ENCODE results near the gene COL23A1.
"Not testable (repeated sequence)": the region's sequence is repeated elsewhere in the genome, so short reads cannot be mapped to it uniquely, and the experiment has no call there.

Gene COL23A1

DNA sequence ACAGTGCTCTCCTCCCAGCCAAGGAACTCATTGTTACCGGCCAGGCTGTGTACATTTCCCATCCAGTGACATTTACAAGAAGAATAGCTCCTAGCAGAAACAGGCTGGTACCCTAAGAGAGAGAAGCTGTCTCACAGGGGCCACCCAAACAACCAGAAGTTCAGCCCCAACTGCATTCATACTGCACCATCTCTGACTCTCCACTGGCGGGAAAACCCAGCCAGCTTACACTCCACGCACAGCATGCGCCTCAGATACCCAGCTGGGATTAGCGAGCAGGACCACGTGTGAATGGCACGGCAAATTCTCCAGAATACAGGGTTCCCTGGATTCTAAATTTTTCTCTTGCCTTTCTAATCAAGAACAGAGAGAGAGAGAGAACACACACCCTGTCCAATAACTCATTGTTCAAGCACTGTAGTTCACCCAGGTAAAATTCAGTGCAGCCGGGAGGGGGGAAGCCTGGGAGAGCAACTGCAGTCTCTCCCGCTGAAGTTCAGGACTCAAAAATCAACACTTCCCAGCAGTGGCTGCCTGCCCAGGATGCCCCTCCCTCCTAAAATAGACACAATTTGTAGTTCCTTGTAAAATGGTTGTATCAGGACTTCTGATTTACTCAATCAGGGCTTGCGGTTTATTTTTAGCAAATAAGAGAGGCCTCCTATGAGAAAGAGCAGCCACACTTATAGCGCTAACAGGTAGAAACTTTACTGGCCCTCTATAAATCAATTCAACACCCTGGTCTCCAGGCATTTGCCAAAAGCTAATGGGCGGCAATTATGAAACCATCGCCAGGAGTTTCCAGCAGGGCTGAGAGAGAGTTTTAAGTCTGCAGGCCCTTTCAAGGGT, 2.2 kb downstream of the COL23A1 start:
- DNase-seq, result no peak

DNA sequence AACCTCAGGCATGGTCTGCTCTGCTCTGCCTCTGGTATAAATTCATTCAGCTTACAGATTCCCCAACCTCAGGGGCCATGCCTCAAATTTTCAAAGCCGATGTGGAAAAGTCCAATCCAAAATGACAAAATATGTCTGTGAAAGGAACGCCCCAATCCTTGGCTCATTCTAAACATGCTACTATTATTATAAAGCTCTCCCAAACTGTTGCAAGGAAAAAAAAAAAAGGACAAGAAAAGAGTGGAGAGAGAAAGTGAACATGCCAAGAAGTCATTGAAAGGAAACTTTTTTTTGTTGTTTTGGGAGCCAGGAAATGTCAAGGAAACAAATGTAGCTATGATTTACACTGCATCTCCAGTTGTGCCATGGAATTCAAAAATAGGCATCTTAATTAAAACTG, 3.8 kb downstream of the COL23A1 start:
- no peak for DNase-seq

DNA sequence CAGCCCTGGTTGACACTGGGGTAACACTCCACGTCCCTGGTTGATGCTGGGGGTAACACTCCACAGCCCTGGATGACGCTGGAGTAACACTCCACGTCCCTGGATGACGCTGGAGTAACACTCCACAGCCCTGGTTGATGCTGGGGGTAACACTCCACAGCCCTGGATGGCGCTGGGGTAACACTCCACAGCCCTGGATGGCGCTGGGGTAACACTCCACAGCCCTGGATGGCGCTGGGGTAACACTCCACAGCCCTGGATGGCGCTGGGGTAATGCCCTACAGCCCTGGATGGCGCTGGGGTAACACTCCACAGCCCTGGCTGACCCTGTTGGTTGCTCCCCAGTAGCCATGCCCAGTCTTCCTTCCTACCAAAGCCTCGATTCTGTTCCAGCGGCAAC, 4.8 kb downstream of the COL23A1 start:
- not testable (repeated sequence) for DNase-seq

DNA sequence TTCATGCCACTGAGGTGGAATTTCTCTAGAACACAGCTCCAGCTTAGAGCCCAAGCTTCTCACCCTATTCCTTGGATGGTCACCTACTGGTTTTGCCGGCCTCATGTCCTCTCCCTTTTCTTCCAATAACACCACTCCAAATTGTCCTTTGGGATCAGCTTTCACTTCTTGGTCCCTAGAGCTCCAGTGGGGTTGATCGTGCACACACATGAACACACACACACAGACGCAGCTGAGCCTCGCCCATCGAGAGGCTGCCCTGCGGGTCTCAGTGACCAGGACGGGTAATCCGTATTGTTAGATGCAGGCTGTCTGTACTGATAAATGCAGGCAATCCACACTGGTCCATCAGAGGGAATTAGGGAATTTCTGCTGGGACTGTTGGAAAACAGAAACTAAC, 6.9 kb downstream of the COL23A1 start:
- no peak for DNase-seq

DNA sequence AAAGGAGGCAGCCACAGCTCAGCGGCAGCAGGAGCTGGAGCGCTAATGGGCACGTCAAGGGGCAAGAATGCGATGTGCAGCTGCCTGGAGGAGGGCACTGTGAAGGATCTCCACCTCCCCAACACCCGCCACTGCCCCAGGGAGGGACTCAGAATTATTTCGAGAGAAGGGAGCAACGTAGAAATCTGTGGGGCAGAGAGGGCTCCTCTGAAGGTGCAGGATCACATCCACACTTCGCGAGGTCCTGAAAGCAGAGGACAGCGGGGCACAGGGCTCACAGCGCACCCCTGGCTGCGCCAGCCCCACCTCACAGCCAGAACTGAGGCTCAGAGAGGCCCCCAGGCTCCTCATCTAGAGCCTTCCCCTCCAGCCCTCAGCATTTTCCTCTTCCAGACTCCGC, 7.9 kb downstream of the COL23A1 start:
- DNase-seq, result no peak

DNA sequence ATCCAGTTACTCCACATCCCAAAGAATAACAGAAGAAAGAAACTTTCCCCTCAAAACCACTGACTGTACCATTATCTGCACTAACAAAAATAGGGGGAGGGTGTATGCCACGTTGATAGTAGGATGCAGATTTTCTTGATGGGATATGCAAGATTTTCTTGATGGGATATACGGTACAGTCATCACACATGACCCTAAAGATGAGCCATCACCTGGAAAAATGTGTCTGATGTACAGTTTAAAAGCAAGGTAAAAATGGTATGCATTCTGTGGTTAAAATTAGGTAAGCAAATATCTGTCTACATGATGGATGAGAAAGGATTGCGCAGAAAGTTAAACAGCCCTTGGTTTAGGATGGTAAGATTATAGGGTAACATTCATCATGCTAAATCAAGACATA, 8.6 kb downstream of the COL23A1 start:
- no peak for DNase-seq

DNA sequence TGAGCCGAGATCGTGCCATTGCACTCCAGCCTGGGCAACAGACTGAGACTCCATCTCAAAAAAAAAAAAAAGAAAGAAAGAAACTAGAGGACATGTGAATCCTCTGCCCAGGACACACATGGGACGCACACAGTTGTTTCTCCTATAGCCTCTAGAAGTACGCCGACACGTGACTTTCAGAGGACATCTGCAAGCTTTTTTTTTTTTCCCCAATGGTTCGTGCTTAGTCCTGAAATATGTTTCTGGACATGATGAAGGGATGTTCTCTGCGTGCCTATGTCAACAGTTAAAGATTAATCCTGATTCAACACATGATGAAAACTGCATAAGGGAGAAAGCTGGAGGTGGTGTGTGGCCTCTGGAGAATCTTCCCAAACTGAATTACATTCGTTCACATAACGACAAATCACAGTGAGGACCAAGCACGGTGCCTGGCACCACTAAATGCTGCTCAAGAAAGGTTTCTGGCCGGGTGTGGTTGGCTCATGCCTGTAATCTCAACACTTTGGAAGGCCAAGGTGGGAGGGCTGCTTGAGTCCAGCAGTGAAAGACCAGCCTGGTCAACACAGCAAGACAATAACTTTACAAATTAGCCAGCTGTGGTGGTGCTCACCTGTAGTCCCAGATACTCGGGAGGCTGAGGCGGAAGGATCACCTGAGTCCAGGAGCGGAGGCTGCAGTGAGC, 9.8 kb downstream of the COL23A1 start:
- DNase-seq, result no peak

DNA sequence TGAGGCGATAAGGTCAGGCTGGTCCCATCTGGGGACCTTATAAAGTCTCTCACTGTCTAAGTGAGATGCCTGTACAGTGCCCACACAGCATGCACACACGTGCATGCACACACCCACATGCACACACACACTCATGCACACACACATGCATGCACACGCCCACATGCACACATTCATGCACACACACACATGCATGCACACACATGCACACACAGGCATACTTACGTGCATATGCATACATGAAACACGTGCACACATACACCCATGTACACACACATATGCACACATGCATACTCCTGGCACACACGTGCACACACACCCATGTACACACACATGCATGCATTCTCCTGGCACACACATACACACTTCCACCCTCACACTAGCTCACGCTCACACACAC, 12.2 kb downstream of the COL23A1 start:
- no peak for DNase-seq

DNA sequence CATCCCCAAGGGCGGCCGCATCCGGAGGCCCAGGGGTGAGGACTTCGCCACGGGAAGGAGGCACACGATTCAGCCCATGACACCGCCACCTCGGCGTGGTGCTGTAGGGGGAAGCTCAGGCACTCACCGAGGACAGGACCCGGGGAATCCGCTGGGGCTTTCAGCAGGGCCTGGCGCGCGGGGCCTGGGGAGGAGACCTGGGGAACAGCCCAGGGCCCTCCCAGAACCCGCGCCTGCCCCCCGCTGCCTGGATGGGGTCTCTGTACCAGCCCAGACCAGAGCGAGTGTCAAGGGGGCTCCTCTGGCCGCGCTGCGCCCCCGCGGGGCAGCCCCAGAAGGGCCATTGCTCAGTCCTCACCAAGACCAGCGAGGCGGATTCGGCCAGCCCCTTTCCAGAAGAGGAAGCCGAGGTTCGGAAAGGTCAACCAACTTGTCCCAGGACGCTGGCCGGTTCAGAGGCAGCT, 12.8 kb downstream of the COL23A1 start:
- no peak for DNase-seq

DNA sequence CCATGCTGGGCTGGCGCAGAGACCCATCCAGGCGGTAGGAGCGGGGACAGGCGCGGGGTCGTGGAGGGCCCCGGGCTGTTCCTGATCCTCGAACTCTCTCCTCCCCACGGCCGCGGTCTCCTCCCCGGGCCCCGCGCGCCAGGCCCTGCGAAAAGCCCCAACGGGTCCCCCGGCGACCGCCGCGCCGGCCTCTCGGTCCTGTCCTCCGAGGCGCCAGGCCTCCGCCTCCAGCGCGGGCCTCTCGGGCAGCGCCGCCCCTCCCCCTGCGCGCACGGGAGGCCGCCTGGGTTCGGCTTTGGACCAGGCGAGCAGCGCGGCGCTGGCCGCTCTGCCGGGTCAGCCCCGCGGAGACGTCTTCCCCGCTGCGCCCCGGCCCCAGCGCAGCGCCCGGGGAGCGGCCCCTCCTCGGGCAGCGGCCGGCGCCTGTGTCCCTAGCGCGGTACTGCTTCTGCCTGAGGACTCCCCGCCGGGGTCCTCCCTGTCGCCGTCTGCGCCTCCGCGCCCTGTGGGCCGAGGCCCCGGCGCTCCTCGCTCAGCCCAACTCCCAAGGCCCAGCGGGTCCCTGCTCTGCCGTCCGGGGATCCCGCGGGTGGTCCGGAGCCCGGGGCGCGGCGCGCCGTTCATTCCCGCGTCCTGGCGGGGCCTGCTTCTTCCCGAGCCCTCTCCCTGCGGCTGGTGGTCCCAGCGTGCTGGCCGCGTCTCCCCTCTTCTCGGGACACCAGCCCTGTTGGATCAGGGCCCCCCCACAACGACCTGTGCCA, 13.4 kb downstream of the COL23A1 start:
- no peak for DNase-seq

DNA sequence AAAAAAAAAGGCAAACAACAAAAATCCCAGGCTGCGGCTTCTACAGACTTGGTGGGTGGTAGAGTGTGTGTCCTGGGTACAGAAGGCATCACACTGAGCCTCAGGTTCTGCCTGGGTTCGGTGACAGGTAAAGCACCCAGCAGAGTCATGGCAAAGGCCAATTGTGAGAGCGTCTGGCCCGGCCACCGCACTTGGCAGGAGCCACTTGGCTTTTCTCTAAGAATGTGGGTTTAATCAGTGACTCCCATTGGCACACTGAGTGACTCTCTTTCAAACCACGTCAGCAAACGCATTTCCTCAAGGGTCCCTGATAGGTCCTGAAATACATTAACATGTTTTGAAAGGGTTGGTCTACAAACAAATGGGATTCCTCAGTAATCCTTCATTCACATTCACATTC, 17.0 kb downstream of the COL23A1 start:
- no peak for DNase-seq

DNA sequence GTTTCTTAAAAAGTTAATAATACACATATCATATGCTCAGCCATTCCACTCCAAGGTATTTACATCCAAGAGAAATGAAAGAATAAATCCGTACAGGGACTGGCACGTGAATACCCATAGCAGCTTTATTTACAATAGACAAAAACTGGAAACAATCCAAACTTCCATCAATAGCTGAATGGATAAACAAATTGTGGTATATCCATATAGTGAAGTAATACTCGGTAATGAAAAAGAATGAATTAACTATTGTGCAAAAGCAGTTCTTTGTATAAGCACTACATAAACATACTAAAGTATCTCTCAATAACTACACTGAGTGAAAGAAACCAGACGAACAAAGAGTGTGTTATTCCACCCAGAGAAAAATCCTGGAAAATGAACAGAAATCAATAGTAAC, 17.6 kb downstream of the COL23A1 start:
- no peak for DNase-seq

DNA sequence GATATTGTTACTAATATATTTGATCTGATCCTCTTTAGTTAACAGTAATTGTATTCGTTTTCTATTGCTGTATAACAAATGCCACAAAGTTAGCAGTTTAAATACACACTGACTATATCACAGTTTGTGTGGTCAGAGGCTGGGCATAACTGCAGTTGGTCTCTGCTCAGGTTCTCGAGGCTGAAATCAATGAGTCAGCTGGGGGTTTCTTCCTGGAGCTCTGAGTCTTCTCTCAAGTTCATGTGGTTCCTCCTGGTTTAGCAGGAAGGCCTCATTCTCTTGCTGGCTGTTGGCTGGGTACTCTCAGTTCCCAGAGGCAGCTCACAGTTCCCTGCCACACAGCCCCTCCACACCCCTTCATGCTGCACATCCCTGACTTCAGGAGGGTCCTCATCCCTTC, 20.7 kb downstream of the COL23A1 start:
- no peak for DNase-seq

DNA sequence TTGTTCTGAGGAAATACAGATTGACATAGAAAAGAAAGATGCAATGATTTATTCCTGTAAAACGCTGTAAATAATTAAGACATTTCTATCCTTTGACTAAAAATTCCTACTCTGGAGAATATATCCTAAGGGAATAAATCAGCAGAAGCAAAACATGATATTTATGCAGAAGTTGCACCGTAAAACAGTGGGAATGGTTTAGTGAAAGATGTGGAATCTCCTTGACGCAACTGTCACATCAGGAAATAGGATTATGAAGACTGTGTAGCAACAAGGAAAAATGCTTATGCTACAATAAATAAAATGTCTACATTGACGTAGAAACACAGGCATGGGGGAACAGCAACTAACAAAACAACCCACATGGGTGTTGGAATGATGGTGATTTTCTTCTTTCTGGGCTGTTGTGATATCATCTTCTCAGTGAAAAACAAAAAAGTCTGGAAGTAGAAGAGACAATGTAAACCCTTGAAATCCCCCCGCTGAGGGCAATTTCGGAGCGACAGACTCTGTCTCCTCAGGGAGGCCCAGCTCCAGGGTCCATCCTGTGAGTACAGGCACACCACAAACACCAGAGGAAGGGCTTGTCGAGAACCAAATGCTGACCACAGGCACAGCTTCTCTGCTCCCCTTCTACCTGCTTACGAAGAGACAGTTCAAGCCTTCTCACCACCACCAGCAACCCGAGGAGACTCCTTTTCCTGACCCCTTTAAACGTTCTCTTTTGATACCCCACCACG, 25.2 kb downstream of the COL23A1 start:
- no peak for DNase-seq

DNA sequence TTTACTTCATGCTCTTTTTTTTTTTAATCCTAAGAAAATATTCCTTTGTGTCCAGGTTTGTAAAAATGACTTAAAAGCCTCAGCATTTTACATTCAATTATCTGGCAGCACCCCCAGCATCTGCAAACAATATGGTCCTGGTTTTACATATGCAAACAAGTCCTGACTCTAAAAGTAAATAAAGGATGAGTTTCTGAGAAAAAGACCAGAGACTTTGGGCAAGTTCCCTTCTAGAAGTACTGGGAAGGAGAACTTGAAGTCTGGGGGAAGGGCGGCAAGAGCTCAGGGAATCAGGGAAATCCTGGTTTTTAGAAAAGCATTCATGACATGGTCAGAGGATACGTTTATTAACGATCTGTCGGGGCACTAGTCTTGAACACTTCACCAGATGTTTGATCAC, 25.8 kb downstream of the COL23A1 start:
- no peak for DNase-seq

DNA sequence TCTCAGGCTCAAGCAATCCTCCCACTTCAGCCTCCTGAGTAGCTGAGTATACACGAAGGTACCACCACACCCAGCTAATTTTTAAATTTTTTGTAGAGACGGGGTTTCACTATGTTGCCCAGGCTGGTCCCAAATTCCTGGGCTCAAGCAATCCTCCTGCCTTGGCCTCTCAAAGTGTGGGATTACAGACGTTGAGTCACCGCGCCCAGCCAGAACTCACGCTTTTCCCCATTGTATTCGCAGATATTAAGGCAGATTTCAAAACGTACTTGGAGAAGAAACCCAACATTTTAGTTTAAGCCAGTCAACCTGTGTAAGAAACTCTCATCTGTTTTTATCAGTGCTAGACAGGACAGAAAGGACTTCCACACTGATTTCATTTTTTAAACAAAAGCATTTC, 26.6 kb downstream of the COL23A1 start:
- DNase-seq, result no peak

DNA sequence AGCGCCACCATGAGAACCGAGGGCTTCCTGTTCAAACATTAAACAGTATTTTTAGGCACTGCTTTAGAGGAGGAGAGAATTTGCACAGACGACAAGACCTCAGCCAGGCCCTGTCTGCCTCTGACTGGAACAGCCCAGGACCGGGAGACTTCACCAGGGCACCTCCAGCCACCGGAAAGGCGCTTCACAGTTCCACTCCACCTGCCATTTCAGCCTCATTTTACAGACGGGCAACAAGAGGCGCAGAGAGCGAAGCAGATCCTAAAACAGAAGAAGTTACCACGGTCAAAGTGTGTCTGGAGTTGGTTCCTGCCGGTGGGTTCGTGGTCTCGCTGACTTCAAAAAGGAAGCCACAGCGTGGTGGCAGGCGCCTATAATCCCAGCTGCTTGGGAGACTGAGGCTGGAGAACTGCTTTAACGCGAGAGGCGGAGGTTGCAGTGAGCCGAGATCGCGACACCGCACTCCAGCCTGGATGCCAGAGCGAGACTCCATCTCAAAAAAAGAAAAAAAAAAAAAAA, 28.4 kb downstream of the COL23A1 start:
- DNase-seq, result no peak

DNA sequence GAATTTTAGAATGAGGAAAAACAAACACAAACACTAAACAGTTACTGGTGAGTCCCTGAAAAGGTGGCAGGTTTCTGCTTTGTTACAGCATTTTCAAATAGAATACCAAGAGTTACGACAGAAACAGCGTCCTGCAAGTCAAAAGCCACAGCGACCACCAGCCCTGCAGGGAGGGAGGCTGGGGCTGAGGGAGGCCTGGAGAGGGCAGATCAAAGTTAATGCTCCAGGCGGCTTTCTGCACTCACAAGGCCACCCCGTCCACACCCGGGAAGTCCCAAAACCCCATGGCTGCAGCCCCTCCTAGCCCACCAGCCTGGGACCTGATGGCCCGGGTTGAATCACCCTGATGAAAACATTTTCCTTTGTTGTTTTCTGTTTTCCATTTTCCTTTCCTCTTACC, 29.3 kb downstream of the COL23A1 start:
- DNase-seq, result no peak

DNA sequence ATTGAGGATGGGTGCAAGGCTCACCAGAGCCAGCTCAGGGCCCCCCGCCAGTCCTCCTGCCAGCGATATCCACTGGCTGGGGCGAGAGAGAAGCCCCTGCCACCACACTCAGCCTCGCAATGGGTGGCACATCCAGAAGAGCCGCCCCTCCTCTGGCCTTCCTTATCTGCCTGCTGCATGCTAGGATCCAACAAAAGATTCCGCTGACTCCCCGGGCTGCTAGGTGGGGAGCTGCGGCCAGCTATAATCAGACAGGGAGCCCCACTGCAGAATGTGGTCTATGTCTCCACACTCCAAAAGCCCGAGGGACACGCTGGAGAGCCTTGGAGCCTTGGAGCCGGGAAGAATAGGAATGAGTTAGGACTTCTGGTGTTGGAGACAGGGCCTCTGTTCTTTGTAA, 32.8 kb downstream of the COL23A1 start:
- no peak for DNase-seq

DNA sequence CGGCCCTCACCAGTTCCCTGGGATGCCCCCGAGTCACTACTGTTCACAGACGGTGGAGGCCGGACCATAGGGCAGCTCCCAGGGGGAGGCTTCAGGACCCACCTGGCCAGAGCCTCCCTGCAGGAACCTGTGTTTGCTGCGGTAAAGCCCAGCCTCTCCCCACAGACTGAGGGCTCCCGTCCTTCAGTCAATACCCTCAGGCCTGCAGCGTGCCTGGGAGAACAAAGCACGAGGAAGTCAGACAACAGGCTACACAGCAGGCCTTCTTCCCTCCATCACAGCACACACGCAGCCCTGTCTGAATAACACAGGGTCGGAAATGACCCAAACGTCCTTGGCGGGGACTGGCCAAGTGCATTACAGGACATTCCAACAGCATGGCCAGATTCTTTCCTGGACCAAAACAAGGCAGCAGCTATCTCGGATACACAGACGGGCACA, 34.4 kb downstream of the COL23A1 start:
- DNase-seq, result no peak

DNA sequence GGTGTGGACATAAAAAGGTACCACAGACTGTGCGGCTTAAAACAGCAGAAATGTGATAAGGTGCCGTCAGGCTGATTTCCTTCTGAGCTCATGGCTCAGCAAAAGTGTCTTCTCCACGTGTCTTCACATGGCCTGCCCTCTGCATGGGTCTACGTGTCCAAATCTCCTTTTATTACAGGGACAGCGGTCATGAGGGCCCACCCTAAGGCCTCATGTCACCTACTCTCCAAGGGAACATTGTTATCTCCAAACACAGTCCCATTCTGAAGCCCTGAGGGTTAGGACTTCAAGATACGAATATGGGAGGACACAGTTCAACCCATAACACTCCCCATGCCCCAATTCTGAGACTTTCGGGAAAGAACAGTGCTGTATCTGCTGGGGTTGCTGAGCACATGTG, 35.2 kb downstream of the COL23A1 start:
- no peak for DNase-seq

DNA sequence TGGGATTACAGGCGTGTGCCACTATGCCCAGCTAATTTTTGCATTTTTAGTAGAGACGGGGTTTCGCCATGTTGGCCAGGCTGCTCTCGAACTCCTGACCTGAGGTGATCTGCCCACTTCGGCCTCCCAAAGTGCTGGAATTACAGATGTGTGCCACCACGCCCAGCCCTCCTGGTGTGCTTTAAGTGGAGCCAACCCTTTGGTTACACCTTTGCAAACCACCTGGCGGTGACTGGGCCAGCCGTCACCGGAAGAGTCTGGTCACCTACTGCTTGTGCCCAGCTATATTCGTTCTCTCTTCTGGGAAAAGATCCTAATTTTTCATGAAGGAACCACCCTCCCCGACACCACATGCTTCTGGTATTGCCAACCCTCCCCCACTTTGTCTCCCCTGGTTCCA, 35.9 kb downstream of the COL23A1 start:
- DNase-seq, result no peak

DNA sequence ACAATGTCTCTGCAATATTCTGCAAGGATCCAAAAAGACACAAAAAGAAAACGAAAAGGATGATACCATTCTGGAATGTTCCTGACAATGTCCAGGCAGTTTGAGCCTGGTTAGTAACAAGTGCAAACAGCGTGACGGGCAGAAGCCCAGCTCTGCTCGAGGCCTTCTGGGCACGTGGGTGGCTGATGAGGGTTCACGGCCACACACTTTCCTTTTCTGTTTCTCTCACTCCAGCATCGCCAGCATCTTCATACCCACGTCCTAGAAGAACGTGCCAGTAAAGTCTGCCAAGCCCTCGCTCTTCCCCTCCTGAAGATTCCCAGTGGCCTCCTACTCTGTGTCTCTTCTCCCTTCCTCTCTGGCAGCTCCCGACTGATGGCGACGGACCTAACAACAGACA, 36.7 kb downstream of the COL23A1 start:
- no peak for DNase-seq
